Left renal cortex interstitium (tissue), 4 donors: Measurements from ENCODE around the gene SPATA9. TPM values are rescaled to one million over a fixed set of nuclear protein-coding genes. Genes with fewer than 3 reads are reported as not detected.

Experiments
- DNase-seq, 4 donors: peaks; one replicate each; pipeline ENCODE4 v3.0.0-alpha.2; 2013; ENCODE audit warnings: low read depth in 4 of 4, low spot score in 2 of 4, missing footprints in 1 of 4
- polyA plus RNA-seq, 4 donors: library from polyadenylated mRNA; unstranded; fragments of 120-200 nt; gene quantifications; one replicate each; pipeline ENCODE4 v1.2.1, GENCODE V29; 2013; ENCODE audit not compliant: insufficient read length in 4 of 4

Gene SPATA9
- polyA plus RNA-seq, 4 donors: 1.1 to 2.3 (median 1.9) TPM

DNA sequence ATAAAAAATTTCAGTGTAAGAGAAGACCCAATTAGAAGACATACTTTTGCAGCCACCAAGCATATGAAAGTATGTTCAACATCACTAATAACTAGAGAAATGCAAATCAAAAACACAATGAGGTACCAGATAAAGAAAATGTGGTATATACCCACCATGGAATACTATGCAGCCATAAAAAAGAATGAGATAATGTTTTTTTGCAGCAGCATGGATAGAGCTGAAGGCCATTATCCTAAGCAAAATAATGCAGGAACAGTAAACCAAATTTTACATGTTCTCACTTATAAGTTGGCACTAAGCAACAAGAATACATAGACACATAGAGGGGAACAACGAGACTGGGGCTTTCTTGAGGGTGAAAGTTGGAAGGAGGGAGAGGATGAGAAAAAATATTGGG is 6.9 kb upstream of the SPATA9 start:
- DNase-seq: no peak

DNA sequence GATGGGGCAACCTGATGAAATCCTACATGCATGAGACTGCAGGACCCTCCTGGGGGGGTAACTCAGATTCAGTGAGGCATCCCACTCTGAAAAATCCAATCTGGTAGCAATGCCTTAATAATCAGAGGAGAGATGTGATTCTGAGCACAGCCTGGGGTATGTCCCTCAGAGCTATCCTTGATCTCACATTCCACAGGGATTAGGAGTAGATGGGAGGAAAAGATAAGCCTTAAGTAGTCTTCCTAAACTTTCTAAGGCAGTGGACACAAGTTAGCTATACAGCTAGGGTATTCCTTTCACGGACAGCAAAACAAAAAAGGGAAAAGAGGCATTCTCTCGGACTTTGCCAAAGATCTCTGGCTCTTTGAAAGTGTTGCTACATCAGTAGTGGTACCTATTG is 3.9 kb upstream of the SPATA9 start:
- no peak for DNase-seq

DNA sequence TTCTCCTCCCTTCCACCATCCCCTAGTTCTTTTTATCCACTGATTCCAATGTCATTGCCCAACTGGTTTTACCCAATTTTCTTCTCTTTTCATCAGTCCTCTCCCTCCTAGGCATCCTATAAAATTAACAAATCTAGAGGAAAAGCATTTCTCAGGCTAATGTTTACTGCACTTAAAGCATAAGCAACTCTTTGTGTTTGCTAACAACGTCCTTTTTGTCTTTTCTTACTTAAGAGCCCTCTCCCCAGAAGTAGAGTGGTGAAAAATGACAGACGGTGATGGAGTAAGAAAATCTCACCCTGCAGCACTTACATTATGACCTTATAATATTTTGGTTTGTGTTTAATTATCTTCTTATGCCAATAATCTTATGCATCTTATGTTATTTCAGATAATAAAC is 1.6 kb upstream of the SPATA9 start:
- no peak for DNase-seq

DNA sequence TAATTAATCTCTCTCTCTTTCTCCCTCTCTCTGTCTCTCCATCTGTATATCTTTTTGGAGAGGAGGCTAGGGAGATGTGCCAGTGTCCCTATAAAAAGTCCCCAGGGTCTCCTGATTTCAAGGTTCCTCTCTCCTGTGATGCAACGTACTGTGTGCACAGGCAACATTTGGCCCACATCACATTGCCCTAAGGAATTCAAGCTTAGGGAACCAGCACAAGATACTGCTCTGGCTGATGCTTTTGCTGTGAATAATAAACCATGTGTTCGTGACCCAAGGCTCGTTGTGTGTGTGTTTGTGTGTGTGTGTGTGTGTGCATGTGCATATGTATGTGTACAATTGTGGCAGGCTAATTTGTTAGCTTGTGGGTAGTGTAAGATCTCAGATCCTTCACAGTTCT is 9.7 kb downstream of the SPATA9 start:
- no peak for DNase-seq

DNA sequence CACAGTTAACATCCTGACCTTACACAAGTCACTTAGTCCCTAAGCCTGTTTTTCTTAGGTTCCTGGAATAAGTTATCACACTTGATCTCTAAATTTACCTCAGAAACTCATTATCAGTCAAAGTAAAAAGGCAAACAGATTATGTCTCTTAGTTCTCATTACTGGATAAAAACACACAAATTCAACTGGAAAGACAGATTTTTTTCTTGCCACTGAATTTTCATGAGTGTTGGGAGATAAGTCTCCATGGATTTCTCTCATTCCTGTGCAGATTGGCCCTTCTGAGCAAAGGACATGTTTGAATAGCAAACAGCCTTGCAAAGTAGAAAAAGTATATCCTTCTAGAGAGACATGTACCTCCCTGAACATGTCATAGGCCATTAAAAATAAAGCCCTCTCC is 10.2 kb downstream of the SPATA9 start:
- DNase-seq: no peak

DNA sequence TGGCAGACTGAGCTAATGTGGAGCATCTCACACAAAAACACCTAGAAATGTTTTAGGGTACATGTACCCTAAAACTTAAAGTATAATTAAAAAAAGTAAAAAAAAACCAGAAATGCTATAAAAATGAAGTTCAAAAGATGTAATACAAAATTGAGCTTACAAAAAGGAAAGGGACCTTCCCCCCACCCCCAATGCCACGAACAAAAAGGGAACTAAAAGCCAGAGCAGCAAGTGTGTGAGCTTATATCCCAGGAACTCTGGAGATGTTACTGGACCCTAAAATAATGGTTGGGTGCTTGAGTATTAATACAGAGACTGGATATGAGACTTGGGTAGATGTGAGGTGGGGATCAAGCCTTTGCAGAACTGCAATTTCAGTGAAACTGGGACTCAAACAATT is 11.0 kb downstream of the SPATA9 start:
- DNase-seq: no peak

DNA sequence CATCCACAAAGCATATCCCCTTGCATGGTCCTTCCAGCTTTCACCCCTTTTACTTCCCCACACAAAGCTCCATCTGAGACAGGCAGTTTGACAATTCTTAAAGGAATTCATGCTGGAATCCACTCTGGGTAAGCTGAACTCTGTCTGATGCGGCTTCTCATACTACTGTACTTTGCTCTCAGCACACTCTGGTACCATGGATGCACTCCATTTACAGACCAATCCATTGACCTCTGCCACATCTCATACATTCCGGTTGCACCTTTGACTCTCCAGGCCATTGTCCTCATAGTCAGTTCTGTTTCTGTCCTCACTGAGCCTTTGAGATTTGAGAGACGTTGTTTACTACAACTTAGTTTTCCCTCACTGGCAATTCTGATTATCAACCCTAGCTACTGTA is 12.2 kb downstream of the SPATA9 start:
- no peak for DNase-seq

DNA sequence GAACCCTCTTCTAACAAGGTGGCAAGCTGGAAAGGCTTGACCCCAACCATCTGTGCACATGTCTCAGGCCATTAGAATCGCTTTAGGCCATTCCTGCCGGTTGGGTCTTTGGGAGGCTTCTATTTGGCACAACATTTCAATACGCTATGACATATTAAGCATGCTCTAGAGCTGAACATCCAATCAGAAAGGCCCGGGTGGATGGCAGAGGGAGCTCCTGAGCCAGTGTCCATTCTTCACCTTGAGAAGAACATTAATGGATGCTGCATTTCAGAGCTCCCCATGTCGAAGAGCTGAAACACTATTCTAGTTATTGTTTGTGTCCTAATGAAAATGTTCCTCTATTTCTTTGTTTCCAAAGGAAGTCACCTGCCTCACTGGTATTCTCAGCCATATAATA is 12.8 kb downstream of the SPATA9 start:
- no peak for DNase-seq

DNA sequence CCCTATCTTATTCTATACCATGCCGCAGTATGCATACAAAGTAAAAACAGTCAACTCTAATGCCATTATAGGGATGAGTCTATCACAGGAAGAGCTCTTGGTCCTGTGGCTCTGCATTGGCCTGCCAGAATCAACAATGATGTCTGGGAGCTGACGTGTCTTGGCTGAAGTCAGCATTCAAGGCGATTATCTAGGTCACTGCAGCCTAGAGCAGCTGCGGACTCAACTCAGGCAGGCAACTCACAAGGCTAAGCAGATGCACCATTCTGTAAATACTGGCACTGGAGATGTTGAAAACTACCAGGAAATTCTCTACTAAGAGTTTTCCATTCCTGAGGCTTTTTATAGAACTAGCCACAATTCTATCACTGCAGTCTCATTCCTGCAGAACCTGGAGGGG is 13.3 kb downstream of the SPATA9 start:
- DNase-seq: no peak

DNA sequence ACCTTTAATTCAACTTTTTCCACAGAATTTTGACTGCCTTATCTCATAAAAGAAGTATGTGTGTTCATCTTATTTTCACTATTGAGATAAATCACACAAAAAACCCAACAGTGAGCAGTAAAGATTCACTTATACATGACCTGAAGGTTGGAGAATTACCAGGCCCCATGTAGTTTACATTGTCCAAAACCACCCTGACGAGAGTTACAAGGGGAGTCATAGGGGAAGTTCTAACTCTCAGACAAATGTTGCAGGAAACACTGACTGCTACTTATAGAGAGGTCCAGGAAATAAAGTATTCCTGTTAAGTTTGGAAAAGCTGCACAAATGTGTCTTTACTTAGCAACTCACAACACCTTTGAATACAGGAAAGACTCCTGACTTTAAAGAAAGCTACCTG is 14.1 kb downstream of the SPATA9 start:
- DNase-seq: no peak

DNA sequence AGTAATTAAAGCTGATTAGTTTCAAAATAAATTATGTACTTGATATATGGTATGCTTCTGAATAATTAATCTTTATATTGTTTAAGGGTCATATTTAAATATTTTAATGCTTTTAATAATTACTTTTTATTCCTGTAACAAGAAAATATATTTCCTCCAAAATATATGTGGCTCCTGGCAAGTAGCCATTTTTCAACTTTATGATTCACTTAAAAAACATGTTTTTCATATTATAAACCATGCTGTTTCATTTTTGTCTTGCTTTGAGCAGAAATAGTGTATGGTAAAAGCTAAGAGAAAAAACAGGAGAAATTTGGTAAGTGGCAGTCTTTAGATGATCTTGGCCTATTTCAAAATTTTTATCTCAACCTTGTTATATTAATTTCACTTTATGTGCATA is 14.6 kb downstream of the SPATA9 start:
- DNase-seq: no peak

DNA sequence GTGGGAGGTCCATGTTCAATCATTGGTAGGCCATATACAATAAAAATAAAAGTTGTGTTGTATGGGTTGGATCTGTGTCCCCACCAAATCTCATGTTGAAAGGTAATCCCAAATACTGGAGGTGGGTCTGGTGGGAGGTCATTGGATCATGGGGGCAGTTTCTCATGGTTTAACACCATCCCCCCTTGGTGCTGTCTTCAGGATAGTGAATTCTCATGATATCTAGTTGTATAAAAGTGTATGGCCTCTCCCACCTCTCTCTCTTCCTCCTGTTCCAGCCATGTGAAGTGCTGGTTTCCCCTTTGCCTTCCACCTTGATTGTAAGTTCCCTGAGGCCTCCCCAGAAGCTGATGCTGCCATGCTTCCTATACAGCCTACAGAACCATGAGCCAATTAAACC is 15.1 kb downstream of the SPATA9 start:
- no peak for DNase-seq

DNA sequence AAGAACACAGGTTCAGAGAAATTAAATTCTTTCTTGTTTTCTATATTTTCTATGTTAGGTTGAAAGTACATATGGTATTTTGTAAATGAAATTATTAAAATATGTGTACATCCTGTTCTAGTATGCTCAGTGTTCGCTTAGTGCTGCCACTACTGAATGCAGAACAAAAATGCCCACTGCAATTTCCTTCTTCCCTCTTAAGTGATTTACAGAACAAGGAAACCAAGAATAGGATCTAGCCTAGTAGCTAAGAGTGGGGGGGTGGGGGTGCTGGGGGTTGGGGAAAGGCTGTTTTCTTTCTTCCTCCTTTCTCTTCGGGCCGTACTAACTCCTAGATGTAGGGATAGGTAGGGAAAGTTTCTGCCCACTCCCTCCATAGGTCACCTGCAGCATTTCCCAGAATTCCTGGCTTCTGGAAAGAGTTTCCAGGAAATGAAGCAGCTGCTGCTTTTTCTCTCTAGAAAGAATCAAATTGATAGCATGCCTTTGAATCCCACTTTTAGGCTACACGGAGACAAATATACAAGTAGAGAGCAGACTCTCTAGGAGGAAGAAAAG is 15.7 kb downstream of the SPATA9 start:
- no peak for DNase-seq

DNA sequence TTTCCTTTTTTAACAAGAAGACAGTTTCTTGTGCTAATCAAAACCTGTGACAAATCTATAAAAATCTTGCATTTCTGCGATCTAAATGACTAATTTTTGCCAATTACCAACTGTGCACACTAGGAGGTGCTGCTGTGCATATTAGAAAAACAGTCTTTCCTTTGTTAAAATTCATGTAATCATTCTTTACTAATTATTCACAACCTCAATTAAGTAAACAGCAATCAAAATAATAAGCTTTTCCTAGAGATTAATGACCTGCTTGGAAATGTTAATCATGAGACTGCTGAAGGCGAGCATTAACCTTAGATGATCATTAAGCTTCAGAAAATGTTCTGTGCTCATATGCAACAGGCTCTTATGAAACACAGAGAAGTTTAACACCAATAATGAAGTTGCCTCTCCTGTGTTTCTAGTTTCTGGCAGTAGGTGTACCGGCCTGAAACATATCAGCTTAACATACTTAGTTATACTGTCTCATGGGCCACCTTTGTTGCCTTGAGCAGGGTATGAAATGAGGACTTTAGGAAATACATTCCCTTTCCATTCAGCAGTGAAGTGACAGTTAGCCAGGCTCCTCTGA is 18.5 kb downstream of the SPATA9 start:
- DNase-seq: peak; percentile 22 to 45 (median 34)

DNA sequence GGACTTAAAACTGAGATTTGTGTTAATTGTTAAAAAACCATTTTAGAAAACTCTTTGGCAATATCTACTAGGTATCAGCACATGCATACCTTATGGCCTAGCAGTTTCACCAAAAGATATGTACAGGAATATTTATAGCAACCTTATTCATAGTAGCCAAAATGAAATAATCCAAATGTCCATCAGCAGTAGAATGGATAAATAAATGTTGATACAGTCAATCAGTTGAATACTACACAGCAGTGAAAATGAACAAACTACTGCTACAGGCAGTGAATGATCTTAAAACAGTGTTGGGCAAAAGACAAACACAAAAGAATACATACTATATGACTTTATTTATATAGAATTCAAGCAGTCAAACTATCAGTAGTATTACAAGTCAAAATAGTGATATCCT is 19.8 kb downstream of the SPATA9 start:
- no peak for DNase-seq

DNA sequence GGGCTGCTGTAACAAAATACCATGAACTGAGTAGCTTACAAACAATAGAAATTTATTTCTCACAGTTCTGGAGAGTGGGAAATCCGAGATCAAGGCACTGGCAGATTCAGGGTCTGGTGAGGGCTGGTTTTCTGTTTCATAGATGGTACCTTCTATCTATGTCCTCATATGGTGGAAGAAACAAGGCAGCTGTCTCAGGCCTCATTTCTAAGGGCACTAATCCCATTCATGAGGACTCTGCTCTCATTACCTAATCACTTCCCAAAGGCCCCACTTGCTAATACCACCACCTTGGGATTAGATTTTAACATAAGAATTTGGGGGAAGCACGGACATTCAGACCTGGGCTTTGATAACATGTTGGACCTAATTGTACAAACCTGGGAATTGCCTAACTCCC is 22.7 kb downstream of the SPATA9 start:
- DNase-seq: no peak

DNA sequence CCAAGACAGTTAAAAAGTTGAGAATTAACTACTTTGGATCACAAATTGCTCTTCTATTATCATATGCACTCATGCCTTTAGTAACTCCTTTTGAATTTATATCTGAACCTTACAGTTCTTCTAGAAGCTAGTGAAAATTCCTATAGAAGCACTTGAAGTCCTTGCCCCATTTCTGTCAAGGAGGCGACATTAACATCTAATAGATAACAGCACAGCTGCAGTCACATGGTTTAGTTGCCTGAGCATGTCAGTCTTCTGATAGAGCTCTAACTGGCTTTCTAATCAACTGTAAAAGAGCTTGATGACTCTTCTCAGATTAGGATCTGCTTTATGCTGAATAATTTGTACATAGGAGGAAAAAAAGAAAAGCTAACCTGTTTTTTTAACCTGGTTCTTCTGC is 27.2 kb downstream of the SPATA9 start:
- no peak for DNase-seq

DNA sequence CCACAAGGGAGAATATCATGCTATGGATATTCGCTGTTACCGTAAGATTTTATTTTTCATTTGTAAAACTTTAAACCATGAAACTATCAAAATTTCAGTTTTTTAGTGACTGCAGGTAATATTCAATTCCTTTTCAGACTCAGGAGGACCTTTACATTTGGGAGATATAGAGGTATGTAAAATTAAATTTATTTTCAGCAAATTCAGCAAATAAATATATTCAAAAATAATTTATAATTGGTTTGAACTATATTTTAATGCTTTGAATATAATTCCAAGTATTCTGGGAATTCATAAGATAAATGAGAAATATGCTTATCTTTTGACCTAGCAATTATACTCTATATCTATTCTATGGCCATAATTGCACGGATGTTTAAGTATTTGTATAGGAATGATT is 28.6 kb downstream of the SPATA9 start:
- DNase-seq: no peak

DNA sequence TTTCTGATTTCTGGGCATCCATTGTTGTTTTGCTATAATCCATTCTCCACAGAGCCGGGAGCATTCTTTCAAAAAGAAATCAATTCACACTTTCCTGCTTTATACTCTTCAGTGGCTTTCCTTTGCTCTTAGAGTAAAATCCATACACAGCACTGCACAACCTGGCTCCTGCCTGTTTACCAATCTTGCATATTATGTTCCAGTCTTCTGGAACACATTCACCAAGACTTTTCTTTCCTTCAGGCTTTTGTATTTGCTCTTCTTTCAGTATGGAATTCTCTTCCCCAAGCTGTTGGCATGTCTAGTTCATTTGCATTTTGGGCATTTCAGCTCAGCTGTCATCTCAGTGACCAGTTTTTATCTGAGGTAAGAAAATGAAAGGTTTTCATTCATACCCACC is 29.9 kb downstream of the SPATA9 start:
- DNase-seq: no peak

DNA sequence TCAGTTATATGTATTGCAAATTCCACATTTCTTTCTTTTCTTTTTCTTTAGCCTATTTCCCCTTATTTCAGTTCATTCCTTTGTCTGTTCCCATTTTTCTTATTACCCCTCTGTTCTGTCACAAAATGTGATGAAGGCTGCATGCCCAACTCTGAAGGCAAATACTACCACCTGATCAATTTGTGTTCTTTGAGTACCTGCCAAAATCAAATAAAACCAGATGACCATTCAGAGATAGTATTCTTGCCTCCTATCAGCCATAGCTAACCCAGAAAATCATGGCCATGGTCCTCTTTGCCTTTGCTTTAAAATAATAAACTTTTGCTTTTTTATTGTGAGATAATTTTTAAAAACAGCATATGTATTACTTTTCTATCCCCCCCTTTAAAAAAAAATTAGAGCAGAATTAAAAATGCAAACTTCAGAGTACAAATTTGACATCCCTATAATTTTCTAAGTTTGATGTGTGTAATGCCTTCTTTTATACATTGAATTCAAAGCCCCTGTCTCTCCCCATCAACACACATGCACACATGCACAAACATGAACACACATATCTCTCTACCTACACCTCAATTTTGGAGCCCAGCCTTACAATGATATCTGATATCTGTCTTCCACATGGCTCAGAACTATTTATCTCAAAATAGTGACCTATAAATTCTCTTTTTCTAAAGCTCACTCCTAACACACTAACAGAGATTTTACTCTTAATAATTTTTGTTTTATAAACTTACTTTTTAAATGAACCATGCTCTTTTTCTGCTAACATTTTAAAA is 32.8 kb downstream of the SPATA9 start:
- no peak for DNase-seq

DNA sequence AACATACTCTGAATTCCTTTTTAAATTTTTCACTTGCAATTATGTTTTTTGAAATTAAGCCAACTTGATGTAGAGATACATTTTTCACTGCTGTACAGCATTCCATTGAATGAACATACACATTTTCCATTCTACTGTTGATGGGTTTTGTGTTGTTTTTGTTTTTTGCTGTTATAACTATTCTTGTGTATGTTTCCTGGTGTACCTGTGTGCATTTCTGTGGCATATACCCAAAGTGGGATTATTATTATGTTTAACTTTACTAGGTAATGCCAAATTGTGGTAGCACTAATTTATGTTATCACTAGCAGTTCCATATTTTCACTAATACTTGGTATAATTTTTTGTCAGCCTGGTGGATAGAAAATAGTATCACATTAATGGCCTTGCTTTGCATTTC is 33.5 kb downstream of the SPATA9 start:
- DNase-seq: no peak
